SJSA1 (cell line): ENCODE data around the gene PIGL. TPM values are rescaled to one million over a fixed set of nuclear protein-coding genes. Genes with fewer than 3 reads are reported as not detected.
"Not testable (repeated sequence)": the region's sequence is repeated elsewhere in the genome, so short reads cannot be mapped to it uniquely, and the experiment has no call there.

Source experiments
- DNase-seq, 2 experiments: peaks; one replicate each; pipeline ENCODE4 v3.0.0-alpha.2; 2015 to 2020; ENCODE audit warnings: low spot score in 2 of 2, low read depth in 1 of 2
- H3K27ac ChIP-seq: fragments of 250-450 bp; sonication (Bioruptor Pico); 2 replicates; pipeline ENCODE4 v1.5.1; 2020; ENCODE audit warnings: mild to moderate bottlenecking, moderate library complexity
- H3K27me3 ChIP-seq: fragments of 250-450 bp; sonication (Bioruptor Pico); replicated peaks from 2 replicates; pipeline ENCODE4 v1.5.1; 2020; ENCODE audit warnings: mild to moderate bottlenecking, moderate library complexity
- H3K36me3 ChIP-seq: fragments of 250-450 bp; sonication (Bioruptor Pico); 2 replicates; pipeline ENCODE4 v1.5.1; 2020; ENCODE audit warnings: mild to moderate bottlenecking
- H3K4me1 ChIP-seq: fragments of 250-450 bp; sonication (Bioruptor Pico); replicated peaks from 2 replicates; pipeline ENCODE4 v1.6.1; 2021; ENCODE audit warnings: mild to moderate bottlenecking
- H3K4me3 ChIP-seq: fragments of 250-450 bp; sonication (Bioruptor Pico); 2 replicates; pipeline ENCODE4 v1.5.1; 2020; ENCODE audit warnings: mild to moderate bottlenecking
- H3K9me3 ChIP-seq: fragments of 250-450 bp; sonication (Bioruptor Pico); replicated peaks from 2 replicates; pipeline ENCODE4 v1.5.1; 2020; ENCODE audit warnings: mild to moderate bottlenecking
- total RNA-seq: library from RNA; depleted of rRNA; stranded (reverse); fragments of >200 nt; shearing (Covaris generic); gene quantifications from 2 replicates; pipeline ENCODE4 v1.2.3, GENCODE V29; 2014

Gene PIGL
- total RNA-seq, 1 experiment from 2014 or later, result 15.9 TPM

DNA sequence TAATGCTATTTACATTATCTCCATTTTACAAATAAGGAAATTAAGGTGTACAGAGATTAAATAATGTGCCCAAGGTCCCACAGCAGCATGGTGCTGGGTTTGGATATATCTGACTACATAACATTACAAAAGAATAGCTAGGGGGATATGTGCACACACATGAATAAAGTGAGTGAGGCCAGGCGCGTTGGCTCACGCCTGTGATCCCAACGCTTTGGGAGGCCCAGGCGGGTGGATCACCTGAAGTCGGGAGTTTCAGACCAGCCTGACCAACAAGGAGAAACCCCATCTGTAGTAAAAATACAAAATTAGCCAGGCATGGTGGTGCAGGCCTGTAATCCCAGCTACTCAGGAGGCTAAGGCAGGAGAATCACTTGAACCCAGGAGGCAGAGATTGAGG is 12.2 kb upstream of the PIGL start:
- DNase-seq, H3K4me3 ChIP-seq: not testable (repeated sequence)

DNA sequence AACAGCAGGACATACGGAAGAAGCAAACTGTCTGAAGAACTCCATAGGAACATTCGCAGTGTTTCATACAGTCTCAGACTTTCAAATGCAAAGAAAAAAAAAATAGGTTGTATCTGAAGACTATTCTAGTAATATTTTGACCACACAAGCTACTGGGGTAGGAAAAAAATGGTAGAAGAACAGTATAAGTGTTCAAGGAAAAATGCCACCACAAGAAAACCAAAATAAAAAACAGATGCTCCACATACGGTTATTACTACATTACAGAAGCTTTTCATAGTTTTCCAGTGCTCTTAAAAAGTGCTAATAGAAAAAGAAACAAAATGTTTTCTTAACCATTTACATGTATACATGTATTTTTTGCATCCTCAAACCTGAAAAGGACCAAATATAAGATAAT is 5.4 kb upstream of the PIGL start:
- no peak for DNase-seq
- H3K36me3 ChIP-seq, result peaks cover 6% of the 10 kb centered on the region

More for the DNA sequence above, 12.2 kb upstream of the PIGL start:
- not testable (repeated sequence) for H3K4me1 ChIP-seq, H3K9me3 ChIP-seq, H3K36me3 ChIP-seq, H3K27me3 ChIP-seq, H3K27ac ChIP-seq

DNA sequence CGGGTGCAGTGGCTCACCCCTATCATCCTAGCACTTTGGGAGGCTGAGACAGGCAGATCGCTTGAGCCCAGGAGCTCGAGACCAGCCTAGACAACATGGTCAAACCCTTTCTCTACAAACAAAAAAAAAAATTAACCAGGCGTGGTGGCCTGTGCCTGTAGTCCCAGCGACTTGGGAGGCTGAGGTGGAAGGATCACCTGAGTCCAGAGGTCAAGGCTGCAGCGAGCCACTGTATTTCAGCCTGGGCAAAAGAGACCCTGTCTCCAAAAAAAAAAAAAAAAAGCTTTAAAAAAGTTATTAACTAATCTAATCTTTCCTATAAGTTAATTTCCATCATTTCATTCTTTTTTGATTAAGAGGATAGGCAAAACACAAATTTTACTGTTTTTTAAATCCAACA is 4.2 kb upstream of the PIGL start:
- Histone ChIP-seq H3K4me3 (no peak overlapping the region), H3K9me3 (no peaks in the 10 kb centered on the region), H3K27ac (no peak overlapping the region), H3K27me3 (no peaks in the 10 kb centered on the region), H3K4me1 (peaks cover 15% of the 10 kb centered on the region), H3K36me3 (peaks cover 6% of the 10 kb centered on the region)
- no peak for DNase-seq

More for the DNA sequence above, 5.4 kb upstream of the PIGL start:
- Histone ChIP-seq H3K9me3 (no peaks in the 10 kb centered on the region), H3K27ac (no peak overlapping the region), H3K4me3 (no peak overlapping the region), H3K27me3 (no peaks in the 10 kb centered on the region), H3K4me1 (peaks cover 11% of the 10 kb centered on the region)

DNA sequence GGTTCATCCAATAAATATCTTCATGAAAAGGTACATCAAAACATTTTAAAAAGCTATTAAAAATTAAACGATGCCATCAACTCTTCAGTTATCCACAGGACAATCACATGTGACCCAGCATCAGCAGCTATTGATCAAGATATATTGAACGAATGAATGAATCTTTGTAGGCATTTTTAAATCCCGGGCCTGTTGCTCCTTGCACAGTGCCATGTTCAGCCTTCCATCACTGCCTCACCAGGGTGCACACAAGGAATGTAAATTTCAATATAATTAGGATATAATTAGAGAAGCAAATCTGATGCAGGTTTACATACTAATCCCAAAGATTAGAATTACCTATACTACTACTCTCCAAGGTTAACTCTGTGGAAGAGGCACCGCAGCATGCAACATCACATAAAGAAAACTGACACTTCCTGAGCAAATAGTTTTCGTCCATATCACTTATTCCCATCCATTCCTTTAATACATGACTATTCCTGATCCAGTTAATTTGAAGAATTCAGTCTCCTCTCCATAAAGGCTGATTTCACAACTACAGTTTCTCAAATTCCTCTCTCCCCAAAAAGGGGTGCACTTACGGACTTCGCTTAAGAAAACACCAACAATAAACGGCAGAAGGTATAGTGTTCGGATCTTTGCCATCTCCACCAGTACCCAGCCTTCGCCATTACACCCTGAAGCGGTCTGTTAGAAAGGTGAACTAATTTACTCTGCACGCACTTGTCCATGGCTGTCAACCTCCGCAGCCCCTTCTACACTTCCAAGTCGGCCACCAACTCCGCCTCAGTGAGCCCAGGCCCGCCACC is 2.6 kb upstream of the PIGL start:
- Histone ChIP-seq H3K27me3 (no peaks in the 10 kb centered on the region), H3K4me1 (peaks cover 19% of the 10 kb centered on the region), H3K9me3 (no peaks in the 10 kb centered on the region), H3K36me3 (peaks cover 6% of the 10 kb centered on the region), H3K4me3 (peak overlapping the region; percentile 94), H3K27ac (peak overlapping the region; percentile 93; the same call in 1 of the 2 replicates)
- DNase-seq, result no peak

DNA sequence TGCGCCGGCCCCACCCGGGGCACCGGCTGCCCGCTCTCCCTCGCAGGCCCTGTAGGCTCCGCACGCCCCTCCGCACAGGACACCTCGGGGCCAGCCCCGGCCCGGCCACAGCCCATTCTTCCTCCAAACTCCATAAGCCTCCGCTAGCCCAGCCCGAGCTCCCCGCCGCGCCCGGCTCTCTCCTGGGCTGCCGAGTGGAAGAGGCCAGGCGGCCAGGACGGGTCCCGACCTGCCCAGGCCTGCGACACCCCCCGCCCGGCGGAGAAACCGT is 2.1 kb upstream of the PIGL start:
- Histone ChIP-seq H3K27ac (peak overlapping the region; percentile 93), H3K9me3 (no peaks in the 10 kb centered on the region), H3K4me1 (peaks cover 19% of the 10 kb centered on the region), H3K4me3 (peak overlapping the region; percentile 94), H3K27me3 (no peaks in the 10 kb centered on the region), H3K36me3 (peaks cover 6% of the 10 kb centered on the region)
- DNase-seq, result no peak

DNA sequence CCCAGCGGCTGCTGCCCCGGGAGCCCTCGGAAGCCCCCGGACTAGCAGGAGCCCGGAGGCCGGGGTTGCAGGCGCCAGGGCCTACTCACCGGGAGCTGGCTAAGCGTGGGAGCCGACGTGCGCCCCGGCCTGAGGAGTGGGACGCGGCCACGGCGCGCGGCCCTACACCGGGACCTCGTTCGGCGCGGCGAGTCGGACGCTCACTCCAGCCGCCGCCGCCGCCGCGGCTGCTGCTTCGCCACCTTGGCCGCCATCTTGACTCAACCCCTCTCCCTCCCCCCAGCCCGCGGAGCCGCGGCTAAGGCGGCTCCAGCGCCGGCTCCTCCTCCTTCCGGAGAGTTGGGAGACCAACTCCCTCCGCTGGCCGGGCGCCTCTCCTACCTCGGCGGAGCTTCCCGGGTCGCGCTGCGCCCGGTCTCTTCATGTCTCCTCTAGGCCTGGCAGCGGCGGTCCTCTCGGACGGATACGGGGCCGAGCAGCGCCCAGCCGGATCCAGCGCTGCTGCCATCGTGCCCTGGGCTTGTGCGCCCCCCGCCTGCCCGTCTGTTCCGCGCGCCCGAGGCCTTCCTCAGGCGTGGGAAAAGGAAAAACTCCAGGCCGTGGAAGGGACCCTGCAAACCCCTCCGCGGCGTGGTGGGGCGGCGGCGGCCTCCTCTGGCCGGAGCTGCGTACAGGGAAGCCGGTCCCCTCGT is 1.6 kb upstream of the PIGL start, which contains the start of gene NCOR1:
TSS of gene NCOR1 (minus strand) at position 262 of the 692 bp plus-strand sequence. CDS start 20,965 bp downstream, outside the sequence.
- Histone ChIP-seq H3K4me3 (peak within 1 kb of the TSS; percentile 94), H3K27ac (peak within 1 kb of the TSS; percentile 93), H3K36me3 (peaks cover 6% of the 10 kb centered on the region), H3K9me3 (no peaks in the 10 kb centered on the region), H3K27me3 (no peaks in the 10 kb centered on the region), H3K4me1 (peaks cover 19% of the 10 kb centered on the region)
- DNase-seq, result peak; percentile 94

DNA sequence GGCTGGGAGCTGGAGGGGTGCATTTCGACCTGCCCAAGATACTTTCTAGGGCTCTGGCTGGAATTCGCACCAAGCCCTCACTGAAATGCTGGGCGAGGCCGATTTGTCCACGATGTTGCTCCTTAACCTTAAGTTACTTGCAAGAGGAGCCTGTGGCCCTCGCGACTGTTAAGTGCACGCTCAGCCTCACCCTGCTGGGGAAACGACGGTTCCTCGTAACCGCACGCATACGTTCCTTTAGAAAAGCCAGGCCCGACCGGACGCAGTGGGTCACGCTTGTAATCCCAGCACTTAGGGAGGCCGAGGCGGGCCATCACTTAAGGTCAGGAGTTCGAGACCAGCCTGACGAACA is 1.1 kb upstream of the PIGL start:
- H3K27me3 ChIP-seq, result no peaks in the 10 kb centered on the region
- H3K9me3 ChIP-seq, result no peaks in the 10 kb centered on the region
- no peak for DNase-seq
- H3K27ac ChIP-seq, result peak overlapping the region; percentile 93
- peaks cover 6% of the 10 kb centered on the region for H3K36me3 ChIP-seq
- H3K4me3 ChIP-seq, result peak overlapping the region; percentile 94
- peaks cover 19% of the 10 kb centered on the region for H3K4me1 ChIP-seq

DNA sequence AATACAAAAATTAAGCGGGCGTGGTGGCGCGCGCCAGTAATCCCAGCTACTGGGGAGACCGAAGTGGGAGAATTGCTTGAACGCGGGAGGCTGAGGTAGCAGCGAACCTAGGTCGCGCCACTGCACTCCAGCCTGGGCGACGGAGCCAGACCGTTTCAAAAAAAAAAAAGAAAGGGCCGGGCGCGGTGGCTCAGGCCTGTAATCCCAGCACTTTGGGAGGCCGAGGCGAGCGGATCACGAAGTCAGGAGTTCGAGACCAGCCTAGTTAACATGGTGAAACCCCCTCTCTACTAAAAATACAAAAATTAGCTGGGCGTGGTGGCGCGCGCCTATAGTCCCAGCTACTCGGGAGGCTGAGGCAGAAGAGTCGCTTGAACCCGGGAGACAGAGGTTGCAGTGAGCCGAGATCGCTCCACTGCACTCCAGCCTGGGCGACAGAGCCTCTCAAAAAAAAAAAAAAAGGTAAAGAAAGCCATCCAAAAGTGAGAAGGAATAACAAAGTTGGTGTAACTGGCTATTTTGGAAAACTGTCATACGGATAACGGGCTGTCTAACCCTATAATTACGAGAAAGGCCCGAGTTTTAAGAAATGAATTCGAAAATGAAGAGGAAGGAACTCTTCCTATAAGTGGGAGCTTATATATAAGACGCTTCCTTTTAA is 539 bp upstream of the PIGL start:
- peaks cover 19% of the 10 kb centered on the region for H3K4me1 ChIP-seq
- not testable (repeated sequence) for H3K9me3 ChIP-seq, DNase-seq, H3K27me3 ChIP-seq, H3K36me3 ChIP-seq
- peak overlapping the region; percentile 67 for H3K27ac ChIP-seq
- peak overlapping the region; percentile 94 for H3K4me3 ChIP-seq

DNA sequence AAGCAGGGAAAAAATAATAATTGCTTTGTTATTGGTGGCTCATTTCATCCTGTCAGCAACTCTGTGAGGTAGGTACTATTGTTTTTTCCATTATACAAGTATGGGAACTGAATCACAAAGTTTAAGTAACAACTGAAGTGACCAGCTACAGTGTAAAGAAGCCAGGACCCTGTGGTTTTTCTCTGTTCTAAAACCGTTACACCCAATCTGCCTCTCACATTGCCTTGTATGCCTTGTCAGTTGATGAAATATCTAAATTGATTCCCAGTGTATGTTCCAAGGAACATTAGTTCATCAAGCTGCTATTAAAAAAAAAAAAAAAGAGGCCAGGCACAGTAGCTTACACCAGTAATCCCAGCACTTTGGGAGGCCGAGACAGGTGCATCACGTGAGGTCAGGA is 5.4 kb downstream of the PIGL start:
- DNase-seq, result no peak
- H3K27me3 ChIP-seq, result no peaks in the 10 kb centered on the region
- peak overlapping the region; percentile 21; the same call in 1 of the 2 replicates for H3K27ac ChIP-seq
- no peaks in the 10 kb centered on the region for H3K9me3 ChIP-seq
- H3K4me1 ChIP-seq, result peaks cover 16% of the 10 kb centered on the region
- H3K36me3 ChIP-seq, result peaks cover 8% of the 10 kb centered on the region; the same call in 1 of the 2 replicates
- H3K4me3 ChIP-seq, result no peak overlapping the region

DNA sequence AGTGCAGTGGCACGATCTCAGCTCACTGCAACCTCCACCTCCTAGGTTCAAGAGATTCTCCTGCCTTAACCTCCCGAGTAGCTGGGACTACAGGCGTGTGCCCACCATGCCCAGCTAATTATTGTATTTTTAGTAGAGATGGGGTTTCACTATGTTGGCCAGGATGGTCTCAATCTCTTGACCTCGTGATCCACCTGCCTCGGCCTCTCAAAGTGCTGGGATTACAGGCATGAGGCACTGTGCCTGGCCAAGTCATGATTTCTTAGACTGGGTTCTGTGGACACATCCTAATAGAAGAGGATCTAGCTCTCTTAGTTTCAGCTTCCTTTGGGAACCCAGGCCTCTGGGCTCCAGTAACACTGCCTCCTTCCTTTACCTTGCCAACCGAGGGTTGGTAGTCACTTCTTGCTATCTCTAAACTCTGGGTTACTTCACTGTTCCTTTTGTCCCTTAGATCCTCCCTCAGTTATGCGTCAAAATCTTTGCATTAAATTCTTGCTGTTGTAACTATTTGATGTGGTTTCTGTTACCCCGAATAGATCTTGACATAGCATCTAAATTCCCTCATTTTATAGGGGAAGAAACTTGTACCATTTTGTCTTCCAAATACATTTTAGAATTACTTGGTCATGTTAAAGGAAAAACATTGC is 13.0 kb downstream of the PIGL start:
- H3K4me3 ChIP-seq, H3K4me1 ChIP-seq, H3K36me3 ChIP-seq, DNase-seq, H3K9me3 ChIP-seq, H3K27me3 ChIP-seq, H3K27ac ChIP-seq: not testable (repeated sequence)

DNA sequence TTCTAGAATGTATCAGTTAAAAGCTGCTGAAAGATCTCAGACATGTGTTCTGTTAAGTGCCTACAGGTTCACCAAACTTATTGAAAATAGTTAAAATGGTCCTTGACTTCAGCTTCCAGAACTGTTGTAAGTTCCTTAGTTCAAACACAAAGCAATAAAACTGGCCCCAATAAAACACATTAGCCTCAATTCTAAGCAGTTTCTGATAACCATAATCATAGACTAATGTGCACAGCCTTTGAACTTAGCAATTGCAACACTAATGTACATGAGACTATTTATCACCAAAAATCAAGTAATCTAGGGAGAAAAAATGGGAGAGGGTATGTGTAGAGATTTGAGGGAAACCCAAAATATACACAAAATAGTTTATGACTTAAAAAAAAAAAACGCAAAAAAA is 15.4 kb downstream of the PIGL start:
- no peak for DNase-seq
- Histone ChIP-seq H3K4me3 (no peak overlapping the region), H3K36me3 (peaks cover 2% of the 10 kb centered on the region; the same call in 1 of the 2 replicates), H3K4me1 (peaks cover 4% of the 10 kb centered on the region; the same call in 1 of the 2 replicates), H3K27me3 (no peaks in the 10 kb centered on the region), H3K9me3 (no peaks in the 10 kb centered on the region), H3K27ac (no peak overlapping the region)

DNA sequence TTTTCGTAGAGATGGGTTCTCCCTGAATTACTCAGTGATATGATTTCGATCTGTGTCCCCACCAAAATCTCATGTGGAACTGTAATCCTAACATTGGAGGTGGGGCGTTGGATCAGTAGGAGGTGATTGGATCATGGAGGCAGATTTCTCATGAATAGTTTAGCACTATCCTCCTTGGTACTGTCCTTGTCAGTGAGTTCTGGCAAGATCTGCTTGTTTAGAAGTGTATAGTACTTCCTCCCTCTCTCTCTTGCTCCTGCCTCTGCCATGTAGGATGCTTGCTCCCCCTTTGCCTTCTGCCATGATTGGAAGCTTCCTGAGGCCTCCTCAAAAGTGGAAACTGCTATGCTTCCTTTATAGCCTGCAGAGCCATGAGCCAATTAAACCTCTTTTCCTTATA is 22.9 kb downstream of the PIGL start:
- no peaks in the 10 kb centered on the region for H3K36me3 ChIP-seq
- H3K27ac ChIP-seq, result no peak overlapping the region
- H3K27me3 ChIP-seq, result no peaks in the 10 kb centered on the region

DNA sequence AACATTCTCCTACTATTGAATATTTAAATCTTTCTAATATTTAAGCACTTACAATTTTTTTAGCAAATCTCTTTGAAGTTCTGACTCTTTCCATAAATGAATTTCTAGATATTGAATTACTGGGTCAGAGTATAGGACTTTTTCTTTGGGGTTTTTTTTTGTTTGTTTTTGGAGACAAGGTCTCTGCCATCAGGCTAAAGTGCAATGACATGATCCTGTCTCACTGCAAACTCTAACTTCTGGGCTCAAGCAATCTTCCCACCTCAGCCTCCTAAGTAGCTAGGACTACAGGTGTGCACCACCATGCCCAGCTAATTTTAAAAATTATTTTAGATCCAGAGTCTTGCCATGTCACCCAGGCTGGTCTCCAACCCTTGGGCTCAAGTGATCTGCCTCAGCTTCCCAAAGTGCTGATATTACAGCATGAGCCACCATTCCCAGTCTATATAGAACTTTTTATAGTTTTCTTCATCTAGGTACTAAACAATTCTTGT is 24.9 kb downstream of the PIGL start:
- Histone ChIP-seq H3K27me3 (no peaks in the 10 kb centered on the region), H3K4me1 (no peaks in the 10 kb centered on the region), H3K27ac (no peak overlapping the region), H3K4me3 (no peak overlapping the region), H3K36me3 (no peaks in the 10 kb centered on the region), H3K9me3 (no peaks in the 10 kb centered on the region)
- DNase-seq, result no peak

More for the DNA sequence above, 22.9 kb downstream of the PIGL start:
- Histone ChIP-seq H3K4me3 (no peak overlapping the region), H3K4me1 (no peaks in the 10 kb centered on the region), H3K9me3 (no peaks in the 10 kb centered on the region)
- DNase-seq, result no peak
